HEK293T (cell line): ENCODE data around the gene EHMT2.
"Not testable (repeated sequence)": the region's sequence is repeated elsewhere in the genome, so short reads cannot be mapped to it uniquely, and the experiment has no call there.

Experiments
- CTCF ChIA-PET: fragments of 350-600 bp; formaldehyde crosslinking; extraction: SDS; loops from one replicate; lab custom pipeline; 2021; ENCODE audit warnings: antibody characterized with exemption, inconsistent platforms; lab: Yijun Ruan, JAX
- POLR2A ChIA-PET: fragments of 350-600 bp; formaldehyde crosslinking; extraction: SDS; loops from one replicate; lab custom pipeline; 2020; ENCODE audit warnings: antibody characterized with exemption, inconsistent platforms; lab: Yijun Ruan, JAX
- DNase-seq: peaks from one replicate; pipeline ENCODE4 v3.0.0; 2012; ENCODE audit warnings: mixed read lengths; ENCODE audit errors: extremely low spot score
- ARNT ChIP-seq: fragments of 450-650 bp; IDR thresholded peaks from 2 replicates; pipeline ENCODE4 v1.6.1; 2017; ENCODE audit warnings: mild to moderate bottlenecking
- BHLHE40 ChIP-seq: fragments of 450-650 bp; IDR thresholded peaks from 2 replicates; pipeline ENCODE4 v1.6.1; 2016; ENCODE audit warnings: mild to moderate bottlenecking, moderate library complexity, borderline replicate concordance
- CTBP1 ChIP-seq: fragments of 450-650 bp; IDR thresholded peaks from 2 replicates; pipeline ENCODE4 v1.6.1; 2016; ENCODE audit warnings: borderline replicate concordance
- ELF4 ChIP-seq: fragments of 450-650 bp; IDR thresholded peaks from 2 replicates; pipeline ENCODE4 v1.6.1; 2017; ENCODE audit warnings: antibody characterized with exemption
- FOXA1 ChIP-seq: fragments of 450-650 bp; IDR thresholded peaks from 2 replicates; pipeline ENCODE4 v1.6.1; 2016; ENCODE audit warnings: mild to moderate bottlenecking
- FOXK2 ChIP-seq: fragments of 450-650 bp; IDR thresholded peaks from 2 replicates; pipeline ENCODE4 v1.6.1; 2016; ENCODE audit warnings: mild to moderate bottlenecking
- FOXM1 ChIP-seq: fragments of 450-650 bp; IDR thresholded peaks from 2 replicates; pipeline ENCODE4 v1.6.1; 2017; ENCODE audit warnings: mild to moderate bottlenecking, borderline replicate concordance
- HDGF ChIP-seq: fragments of 450-650 bp; IDR thresholded peaks from 2 replicates; pipeline ENCODE4 v1.6.1; 2017; ENCODE audit warnings: antibody characterized with exemption, borderline replicate concordance
- L3MBTL2 ChIP-seq: fragments of 450-650 bp; conservative IDR thresholded peaks from 2 replicates; pipeline ENCODE4 v1.6.1; 2016; ENCODE audit warnings: mild to moderate bottlenecking
- LEF1 ChIP-seq: fragments of 450-650 bp; IDR thresholded peaks from 2 replicates; pipeline ENCODE4 v1.6.1; 2017; ENCODE audit warnings: mild to moderate bottlenecking, borderline replicate concordance
- NFRKB ChIP-seq: fragments of 450-650 bp; IDR thresholded peaks from 2 replicates; pipeline ENCODE4 v1.6.1; 2016; ENCODE audit warnings: mild to moderate bottlenecking, moderate library complexity
- PKNOX1 ChIP-seq: fragments of 450-650 bp; IDR thresholded peaks from 2 replicates; pipeline ENCODE4 v1.6.1; 2016
- SP1 ChIP-seq: fragments of 450-650 bp; IDR thresholded peaks from 2 replicates; pipeline ENCODE4 v1.6.1; 2017
- SUZ12 ChIP-seq: fragments of 450-650 bp; IDR thresholded peaks from 2 replicates; pipeline ENCODE4 v1.6.1; 2016; ENCODE audit warnings: mild to moderate bottlenecking
- TARDBP ChIP-seq: fragments of 450-650 bp; IDR thresholded peaks from 2 replicates; pipeline ENCODE4 v1.6.1; 2016
- ZNF384 ChIP-seq: fragments of 450-650 bp; IDR thresholded peaks from 2 replicates; pipeline ENCODE4 v1.6.1; 2016

EHMT2 gene

GRCh38 chr6:31875877-31876276 lies 21.6 kb downstream of the EHMT2 start:
- DNase-seq, result no peak
- POLR2A ChIA-PET, result interaction anchor here (0.8 to 3.6 kb wide), 3 partner anchors 11 to 69 kb away, joined by 3 to 14 read pairs (median 4); partner anchors contain the start of genes LSM2 and NEU1
- CTCF ChIA-PET, result no interaction called here
- no peak for TF ChIP-seq NFRKB
- TF ChIP-seq ZNF384, result no peak
- no peak for TF ChIP-seq ARNT
- no peak for TF ChIP-seq SUZ12
- TF ChIP-seq FOXK2, result no peak
- no peak for TF ChIP-seq BHLHE40
- TF ChIP-seq CTBP1, result no peak
- TF ChIP-seq LEF1, result no peak
- no peak for TF ChIP-seq FOXM1
- TF ChIP-seq PKNOX1, result no peak
- no peak for TF ChIP-seq SP1
- no peak for TF ChIP-seq HDGF
- TF ChIP-seq ELF4, result no peak
- no peak for TF ChIP-seq TARDBP
- TF ChIP-seq FOXA1, result no peak
- no peak for TF ChIP-seq L3MBTL2

GRCh38 chr6:31874836-31875572 lies 22.5 kb downstream of the EHMT2 start:
- DNase-seq, result no peak
- ChIA-PET POLR2A (interaction anchor here (0.8 to 3.6 kb wide), 2 partner anchors 10 to 12 kb away, joined by 4 to 14 read pairs; partner anchors contain the start of gene NEU1), CTCF (interaction anchor here (1.3 kb wide), 1 partner anchor 15 kb away, joined by 3 read pairs; no protein-coding TSS in a partner anchor)
- no peak for TF ChIP-seq ARNT
- TF ChIP-seq SP1, result no peak
- no peak for TF ChIP-seq SUZ12
- TF ChIP-seq HDGF, result no peak
- TF ChIP-seq NFRKB, result no peak
- TF ChIP-seq FOXA1, result no peak
- TF ChIP-seq FOXM1, result no peak
- TF ChIP-seq LEF1, result no peak
- no peak for TF ChIP-seq ELF4

- ChIA-PET POLR2A (interaction anchor here (3.6 kb wide), 1 partner anchor 11 kb away, joined by 14 read pairs; the partner anchor contains the start of gene NEU1), CTCF (interaction anchor here (1.3 kb wide), 1 partner anchor 16 kb away, joined by 3 read pairs; no protein-coding TSS in a partner anchor)
- DNase-seq, result no peak
- TF ChIP-seq ZNF384 (no peak), CTBP1 (no peak)
Observed at GRCh38 chr6:31874084-31874670, 23.3 kb downstream of the EHMT2 start.

- TF ChIP-seq FOXA1, result no peak
- no peak for TF ChIP-seq LEF1
- no peak for TF ChIP-seq ZNF384
- TF ChIP-seq FOXK2, result no peak
- TF ChIP-seq SP1, result no peak
- TF ChIP-seq L3MBTL2, result no peak
- TF ChIP-seq ELF4, result no peak
- TF ChIP-seq ARNT, result no peak
- TF ChIP-seq TARDBP, result no peak
- no peak for TF ChIP-seq BHLHE40
- TF ChIP-seq NFRKB, result no peak
- TF ChIP-seq PKNOX1, result no peak
- TF ChIP-seq HDGF, result no peak
- TF ChIP-seq SUZ12, result no peak
- no peak for TF ChIP-seq CTBP1
- TF ChIP-seq FOXM1, result no peak
- no peak for DNase-seq
- ChIA-PET CTCF (no interaction called here), POLR2A (interaction anchor here (1.5 kb wide), 1 partner anchor 43 kb away, joined by 4 read pairs; the partner anchor contains the start of gene HSPA1B)
Observed at GRCh38 chr6:31871046-31871659, 26.3 kb downstream of the EHMT2 start.

- TF ChIP-seq SUZ12, result no peak
- no peak for TF ChIP-seq BHLHE40
- no peak for TF ChIP-seq LEF1
- no peak for TF ChIP-seq TARDBP
- no peak for TF ChIP-seq PKNOX1
- no peak for TF ChIP-seq NFRKB
- no peak for DNase-seq
- CTCF ChIA-PET, result no interaction called here
- POLR2A ChIA-PET, result no interaction called here
Observed at GRCh38 chr6:31870385-31870921, 27.0 kb downstream of the EHMT2 start.

GRCh38 chr6:31869343-31869742 lies 28.2 kb downstream of the EHMT2 start:
- ChIA-PET POLR2A (interaction anchor here (8.0 kb wide), 1 partner anchor 30 kb away, joined by 104 read pairs; no protein-coding TSS in a partner anchor), CTCF (no interaction called here)

GRCh38 chr6:31868658-31868971 lies 28.9 kb downstream of the EHMT2 start:
- CTCF ChIA-PET, DNase-seq: not testable (repeated sequence)
- POLR2A ChIA-PET, result interaction anchor here (0.9 to 8.0 kb wide), 4 partner anchors 29 to 54 kb away, joined by 3 to 104 read pairs (median 3); partner anchors contain the start of gene ZBTB12

More at GRCh38 chr6:31869343-31869742, 28.2 kb downstream of the EHMT2 start:
- TF ChIP-seq SUZ12, result no peak
- no peak for DNase-seq
